Stromal cell of bone marrow (primary cell): ENCODE results near the gene PHYH.
"Not testable (repeated sequence)": the region's sequence is repeated elsewhere in the genome, so short reads cannot be mapped to it uniquely, and the experiment has no call there.

Experiments used
- DNase-seq: peaks from one replicate; pipeline ENCODE4 v3.0.0-alpha.2; 2012; ENCODE audit warnings: low read depth

PHYH gene

DNA sequence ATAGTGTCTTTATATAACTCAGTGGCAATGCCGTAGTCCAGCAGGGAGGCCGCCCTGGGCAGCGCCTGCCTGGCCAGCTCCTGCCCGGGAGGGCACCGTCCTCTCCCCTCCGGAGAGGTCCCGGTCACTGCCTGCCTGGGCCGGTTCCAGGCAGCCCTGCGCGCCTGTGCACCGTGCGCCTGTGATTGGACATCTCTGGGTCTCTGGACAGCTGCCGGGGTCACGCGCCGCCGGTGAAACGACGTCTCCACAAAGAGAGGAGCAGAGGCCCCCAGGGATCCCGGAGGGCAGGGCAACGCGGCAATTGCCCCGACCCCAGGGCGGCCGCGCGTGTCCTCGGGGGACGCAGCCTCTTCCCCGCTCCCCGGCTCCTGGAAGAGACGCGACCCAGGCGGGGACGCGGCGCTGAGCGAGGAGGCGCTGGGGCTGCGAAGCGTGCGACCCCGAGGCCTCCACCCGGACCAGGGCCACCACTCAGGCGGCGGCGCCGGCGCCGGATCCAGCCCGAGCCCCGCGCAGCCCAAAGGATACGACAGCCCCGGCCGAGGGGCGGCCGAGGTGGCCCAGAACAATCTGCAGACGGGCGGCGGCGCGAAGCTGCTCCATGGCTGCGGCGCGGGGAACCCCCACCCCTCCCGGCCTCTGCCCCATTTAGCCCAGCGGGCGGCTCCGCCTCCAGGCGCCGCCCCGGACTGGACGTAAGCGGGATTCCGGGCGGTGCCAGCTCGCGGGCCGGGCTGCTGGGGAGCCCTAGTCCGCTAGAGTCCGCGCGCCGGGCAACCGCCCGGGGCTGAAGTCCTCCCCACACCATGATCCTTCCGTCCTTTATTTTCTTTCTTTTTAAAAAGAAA is at the start of gene PHYH:
TSS of gene PHYH (minus strand) at position 628 of the 851 bp plus-strand sequence. CDS start at position 606, 22 bp downstream.
- peak; percentile 83 for DNase-seq

DNA sequence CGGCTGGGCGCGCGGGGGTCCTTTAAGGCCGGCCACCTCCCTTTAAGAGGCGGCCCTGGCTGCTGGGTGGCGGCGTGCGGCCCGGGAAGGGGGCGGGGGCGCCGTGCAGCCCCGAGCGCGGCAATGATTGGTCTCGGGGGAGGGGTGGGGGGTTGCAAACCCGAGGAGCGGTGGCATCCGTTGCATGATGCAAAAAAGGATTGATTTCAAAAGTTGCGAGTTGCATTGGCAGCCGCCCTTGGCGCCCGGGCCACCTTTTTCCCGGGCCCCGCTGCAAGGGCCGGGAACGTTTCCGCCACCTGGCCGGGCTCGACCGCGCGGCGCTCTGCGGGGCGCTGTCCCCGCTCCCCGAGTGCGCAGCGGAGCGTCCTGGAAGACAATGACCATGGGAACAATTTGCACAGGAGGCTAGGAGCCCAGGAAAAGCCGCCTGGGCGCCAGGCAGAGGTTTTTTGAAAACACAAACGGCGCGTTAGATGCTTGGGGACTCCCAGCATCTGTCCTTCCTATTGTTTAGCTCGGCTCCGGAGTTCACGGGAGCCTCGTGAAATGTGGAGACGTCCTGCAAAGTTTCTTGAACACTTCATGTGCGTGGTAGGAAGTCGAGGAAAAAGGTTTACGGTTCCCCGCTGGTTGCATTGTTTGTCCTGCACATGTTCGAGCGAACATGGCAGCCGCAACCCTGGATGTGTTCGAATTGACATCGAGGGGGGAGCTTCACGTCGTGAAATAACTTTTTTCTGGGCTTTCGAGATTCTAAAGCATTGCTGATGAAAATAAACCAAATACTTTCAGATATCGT is 48.6 kb upstream of the PHYH start, which contains the start of gene SEPHS1:
TSS of gene SEPHS1 (minus strand) at position 78 of the 802 bp plus-strand sequence. CDS start 3,343 bp downstream, outside the sequence.
- DNase-seq = peak; percentile 33

DNA sequence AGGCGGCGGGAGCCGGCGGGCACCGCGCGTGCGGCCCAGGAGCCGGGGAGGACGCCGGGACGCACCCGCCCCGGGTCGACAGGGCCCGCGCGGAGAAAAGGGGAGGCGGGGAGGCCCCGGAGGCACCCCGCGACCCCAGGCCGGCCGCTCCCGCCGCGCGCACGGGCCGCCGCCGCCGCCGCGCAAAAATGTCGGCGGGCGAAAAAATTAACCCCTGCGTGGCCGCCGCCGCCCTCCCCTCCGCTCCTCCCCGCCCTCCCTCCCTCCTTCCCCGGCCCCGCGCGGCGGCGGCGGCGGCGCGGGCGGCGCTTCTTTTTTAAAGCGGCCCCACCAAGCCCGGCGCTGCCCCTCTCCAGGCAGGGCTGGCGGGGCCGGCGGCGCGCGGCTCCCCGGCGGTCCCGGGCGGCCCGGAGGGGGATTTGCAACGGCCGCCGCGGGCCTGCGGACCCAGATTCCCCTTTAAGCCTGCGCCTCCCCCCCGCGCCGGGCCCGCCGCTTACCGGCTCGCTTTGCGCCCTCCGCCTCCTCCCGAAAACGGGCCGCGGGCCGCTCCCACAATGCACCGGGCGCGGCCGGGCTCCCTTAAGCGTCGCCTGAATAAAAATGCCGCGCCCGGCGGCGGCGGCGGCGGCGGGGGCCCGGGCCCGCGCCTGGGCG is 47.8 kb upstream of the PHYH start:
- peak; percentile 65 for DNase-seq

DNA sequence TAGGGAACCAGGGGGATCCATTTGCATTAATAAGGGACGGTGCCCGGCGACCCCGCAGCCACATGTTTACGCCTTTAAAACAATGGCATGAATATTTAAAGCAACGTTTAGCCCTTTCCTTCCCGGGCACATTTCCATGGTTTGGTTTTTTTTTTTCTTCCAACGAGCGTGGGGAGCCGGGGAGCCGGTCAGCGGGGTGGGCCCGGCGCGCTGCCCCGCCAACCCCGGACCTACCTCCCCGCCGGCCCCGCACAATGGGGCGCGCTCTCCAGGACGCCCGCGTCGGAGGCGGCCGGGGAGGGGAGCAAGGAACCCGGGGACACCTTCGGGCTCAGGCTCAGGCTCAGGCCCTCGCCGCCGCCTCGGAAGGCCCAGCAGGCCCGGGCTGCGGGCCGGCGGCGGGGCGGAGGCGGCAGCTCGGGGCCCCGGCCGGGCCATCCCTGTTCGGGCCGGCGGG is 47.2 kb upstream of the PHYH start:
- no peak for DNase-seq

DNA sequence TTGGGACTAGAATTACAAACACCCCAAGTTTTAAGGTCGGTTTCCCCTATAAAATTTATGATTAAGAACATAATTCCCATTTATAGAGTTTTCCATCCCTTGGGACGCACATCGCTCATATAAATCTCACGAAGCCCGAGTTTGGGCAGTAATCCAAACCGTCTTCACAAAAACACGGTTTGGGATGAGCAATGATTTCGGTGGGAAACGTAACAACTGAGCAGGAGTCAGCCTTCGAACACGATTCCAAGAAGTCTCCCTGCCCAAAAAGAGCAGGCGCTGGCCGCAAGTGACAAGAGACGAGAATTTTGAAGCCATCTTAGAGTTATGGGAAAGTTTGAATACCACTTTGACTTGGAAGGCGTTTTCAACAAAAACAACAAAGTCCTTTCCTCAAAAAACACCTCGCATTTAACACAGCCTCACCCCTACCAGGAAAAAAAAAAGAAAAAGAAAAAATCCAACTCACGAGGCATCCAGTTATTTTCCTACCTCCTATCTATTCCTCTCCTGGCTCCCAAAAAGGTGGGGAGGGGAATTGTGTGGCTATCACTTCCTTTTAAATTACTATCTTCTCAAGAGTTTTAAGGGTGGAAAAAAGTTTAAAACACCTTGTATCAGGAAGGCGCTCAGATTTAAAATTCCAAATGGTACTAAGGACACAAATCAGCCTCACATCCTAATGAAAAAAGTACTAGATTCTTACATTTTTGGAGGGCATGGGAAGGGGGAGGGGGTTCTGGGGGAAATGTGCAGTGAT is 46.6 kb upstream of the PHYH start:
- DNase-seq = peak; percentile 61

DNA sequence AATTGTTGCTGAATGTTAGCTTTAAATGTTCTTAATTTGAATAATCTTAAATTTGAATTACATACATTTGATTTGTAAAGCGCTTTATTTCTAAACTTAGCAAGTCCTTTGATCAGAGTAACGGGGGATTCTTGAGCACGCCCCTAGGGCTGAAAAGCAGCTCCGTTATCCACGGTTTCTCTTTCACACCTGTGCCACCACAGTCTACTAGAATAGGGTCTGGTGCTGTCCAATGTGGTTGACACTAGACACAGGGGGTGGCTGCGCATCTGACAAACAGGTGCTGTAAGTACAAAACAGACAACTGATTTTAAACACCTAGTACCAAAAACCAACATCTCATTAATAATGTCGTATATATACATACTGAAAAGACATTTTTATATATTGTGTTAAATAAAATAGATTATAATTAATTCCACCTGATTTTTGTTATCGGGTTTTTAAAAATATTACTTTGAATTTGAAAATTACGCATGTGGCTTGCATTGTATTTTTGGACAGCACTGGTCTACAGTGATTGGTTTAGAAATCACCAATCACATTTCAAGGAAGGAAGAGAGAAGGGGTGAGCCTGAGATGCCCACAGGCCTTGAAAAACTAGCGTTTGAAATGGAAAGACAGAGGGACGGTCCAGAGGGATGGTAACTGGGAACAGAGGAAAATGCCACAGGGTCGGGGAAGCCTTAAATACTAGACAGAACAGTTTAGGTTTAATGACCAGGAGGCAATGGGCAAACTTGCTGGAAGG is 40.9 kb upstream of the PHYH start:
- DNase-seq = no peak

DNA sequence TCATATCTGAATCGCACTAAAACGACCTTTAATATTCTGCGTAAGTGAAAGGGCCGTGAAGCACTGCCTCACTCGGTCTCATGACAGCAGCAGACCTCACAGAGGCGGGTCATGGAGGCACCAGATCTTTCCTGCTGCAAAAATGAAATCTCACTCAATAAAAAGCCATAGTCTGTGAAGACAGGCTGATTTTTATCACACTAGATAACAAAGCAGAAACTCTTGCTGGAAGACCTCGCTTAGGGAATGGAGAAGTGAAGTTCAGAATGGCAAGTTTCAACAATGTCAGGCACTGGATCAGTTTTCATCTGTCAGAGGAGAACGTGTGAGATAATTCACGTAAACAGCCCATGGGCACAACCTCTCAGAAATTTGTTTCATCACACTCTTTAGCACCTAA is 40.2 kb upstream of the PHYH start:
- DNase-seq = no peak

DNA sequence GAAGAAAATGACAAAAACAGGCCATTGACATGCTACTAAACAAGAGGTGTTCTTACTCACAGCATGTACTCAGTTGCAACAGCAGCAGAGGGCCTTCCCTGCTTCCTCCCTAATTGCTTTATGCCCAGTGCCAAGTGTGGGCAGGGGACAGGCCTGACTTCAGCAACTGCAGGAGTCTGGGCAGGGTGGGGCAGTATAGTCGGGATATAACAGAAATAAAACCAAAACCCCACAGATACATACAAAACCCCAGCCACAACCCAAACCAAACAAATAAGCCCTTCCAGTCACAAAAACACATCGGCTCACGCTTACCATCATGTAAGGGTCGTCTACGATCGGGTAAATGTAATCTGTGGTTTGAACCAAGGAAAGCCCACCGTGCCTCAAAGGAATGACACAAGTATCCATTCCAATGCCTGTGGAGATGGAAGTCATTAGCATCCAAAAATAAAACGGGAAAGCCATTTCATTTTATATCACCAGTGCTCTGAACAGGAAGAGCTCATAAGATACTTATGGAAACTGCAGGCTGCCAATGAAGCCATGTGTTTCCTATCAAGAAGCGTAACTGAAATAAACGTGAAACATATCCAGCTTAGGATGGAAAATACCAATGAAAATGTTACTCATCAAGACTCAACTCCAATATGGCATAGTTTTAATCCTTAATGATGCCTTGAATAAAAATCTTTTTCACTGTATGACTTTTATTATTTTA is 38.7 kb upstream of the PHYH start:
- peak; percentile 36 for DNase-seq

DNA sequence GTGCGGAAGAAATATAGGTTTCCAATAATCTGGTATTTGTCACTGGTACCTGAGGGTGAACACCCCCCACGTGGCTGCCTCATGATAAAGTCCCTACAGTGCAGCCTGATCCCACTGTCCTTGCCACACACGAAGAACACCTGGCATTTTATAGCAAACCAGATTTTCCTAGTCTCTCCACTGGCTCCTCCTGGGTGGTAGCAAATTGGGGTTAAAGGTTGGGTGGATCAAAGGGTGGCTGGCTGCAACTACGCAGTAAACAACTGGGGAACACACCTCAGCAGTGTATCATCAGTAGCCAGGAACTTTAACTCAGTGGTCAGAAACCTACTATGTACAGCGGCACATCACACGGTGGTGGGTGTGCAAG is 37.9 kb upstream of the PHYH start:
- no peak for DNase-seq

DNA sequence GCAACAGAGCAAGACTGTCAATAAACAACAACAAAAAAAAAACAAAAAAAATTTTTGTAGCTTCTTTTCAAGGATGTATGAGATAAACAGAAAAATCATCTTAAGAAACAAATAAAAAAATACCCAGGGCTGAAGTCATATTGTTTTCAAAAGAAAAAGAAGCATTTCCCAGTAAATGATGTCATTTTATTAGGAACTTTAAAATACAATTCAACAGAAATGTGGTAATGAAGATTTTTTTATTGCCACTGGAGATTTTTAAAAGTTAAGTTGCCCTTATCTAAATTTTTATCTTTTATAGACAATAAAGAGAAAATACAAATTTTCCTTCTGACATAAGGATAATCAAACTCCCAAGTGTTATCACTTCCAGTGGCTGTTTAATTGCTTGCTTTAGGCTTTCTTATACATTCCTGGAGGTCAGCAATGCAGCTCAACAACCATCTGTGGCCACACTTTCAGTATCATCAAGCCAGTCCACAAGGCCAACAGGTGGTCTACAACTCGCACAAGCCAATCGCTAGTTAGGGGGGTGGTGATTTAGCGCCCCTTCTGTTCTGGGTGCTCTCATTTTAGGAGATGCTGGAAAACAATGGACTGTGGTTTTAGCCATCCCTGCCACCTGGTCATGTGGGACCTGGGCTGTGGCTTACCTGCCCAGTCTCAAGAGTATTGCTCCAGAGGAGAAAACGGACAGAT is 37.4 kb upstream of the PHYH start:
- no peak for DNase-seq

DNA sequence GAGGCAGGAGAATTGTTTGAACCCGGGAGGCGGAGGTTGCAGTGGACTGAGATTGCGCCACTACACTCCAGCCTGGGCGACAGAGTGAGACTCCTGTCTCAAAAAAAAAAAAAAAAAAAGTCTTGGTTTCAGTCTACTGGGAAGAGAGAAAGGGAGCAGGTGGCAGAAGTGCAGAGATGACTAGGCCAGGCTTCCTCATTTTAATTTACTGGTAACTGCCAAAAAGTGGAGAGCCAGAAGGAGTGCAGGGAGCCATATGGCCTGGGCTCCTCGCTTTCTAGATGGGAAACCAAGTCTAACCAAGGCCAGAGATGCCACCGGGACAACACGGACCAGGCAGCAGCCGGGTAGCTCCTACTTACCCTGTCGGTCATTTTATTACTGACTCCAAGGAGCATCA is 36.0 kb upstream of the PHYH start:
- DNase-seq = no peak

DNA sequence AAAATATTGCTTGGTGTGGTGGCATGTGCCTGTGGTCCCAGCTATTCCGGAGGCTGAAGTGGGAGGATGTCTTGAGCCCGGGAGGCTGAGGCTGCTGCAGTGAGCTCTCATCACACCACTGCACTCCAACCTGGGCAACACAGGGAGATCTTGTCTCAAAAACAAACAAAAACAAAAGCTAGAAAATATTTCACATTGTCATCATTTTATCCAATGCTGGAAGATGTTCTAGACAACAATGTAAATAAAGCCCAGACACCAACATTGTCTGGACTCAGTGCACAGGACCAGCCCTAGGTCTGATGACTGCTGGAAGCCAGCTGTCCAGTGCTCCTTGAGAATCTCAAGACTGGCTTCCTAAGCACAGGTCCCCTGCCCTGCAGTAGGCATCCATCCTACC is 34.7 kb upstream of the PHYH start:
- DNase-seq = no peak

DNA sequence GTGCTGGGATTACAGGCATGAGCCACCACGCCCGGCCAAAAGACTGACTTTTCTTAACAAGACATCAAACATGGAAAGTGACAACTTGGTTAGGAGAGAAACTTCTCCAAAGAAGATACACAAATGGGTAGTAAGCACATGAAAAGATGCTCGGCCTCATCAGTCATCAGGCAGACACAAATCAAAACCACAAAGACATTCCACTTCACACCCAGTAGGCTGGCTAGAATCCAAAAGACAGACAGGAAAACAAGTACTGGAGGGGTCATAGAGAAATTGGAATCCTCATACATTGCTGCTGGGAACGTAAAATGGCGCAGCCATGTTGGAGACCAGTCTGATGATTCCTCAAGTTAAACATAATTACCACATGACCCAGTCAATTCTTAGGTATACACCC is 31.8 kb upstream of the PHYH start:
- DNase-seq = no peak

DNA sequence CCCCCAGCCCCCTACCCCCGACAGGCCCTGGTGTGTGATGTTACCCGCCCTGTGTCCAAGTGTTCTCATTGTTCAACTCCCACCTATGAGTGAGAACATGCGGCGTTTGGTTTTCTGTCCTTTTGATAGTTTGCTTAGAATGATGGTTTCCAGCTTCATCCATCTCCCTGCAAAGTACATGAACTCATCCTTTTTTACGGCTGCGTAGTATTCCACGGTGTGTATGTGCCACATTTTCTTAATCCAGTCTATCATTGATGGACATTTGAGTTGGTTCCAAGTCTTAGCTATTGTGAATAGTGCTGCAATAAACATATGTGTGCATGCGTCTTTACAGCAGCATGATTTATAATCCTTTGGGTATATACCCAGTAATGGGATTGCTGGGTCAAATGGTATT is 31.1 kb upstream of the PHYH start:
- not testable (repeated sequence) for DNase-seq

DNA sequence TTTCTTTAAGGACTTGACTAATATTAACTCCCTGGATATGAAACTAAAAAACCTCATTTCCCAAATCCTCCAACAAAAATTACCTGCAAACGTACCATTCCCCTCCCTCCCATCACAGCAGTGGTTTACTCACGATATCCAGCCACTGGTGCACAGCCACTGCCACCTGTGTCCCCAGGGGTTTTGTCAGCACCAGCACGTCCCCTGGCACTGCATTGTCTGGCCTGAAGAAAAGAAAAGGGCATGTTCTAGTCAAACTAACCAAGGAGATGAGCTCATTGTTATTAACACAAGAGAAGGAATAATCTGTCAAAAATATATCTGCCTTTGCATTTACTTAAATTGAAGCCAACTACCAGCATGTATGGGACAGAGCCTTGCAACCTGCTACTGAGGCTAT is 29.7 kb upstream of the PHYH start:
- no peak for DNase-seq

DNA sequence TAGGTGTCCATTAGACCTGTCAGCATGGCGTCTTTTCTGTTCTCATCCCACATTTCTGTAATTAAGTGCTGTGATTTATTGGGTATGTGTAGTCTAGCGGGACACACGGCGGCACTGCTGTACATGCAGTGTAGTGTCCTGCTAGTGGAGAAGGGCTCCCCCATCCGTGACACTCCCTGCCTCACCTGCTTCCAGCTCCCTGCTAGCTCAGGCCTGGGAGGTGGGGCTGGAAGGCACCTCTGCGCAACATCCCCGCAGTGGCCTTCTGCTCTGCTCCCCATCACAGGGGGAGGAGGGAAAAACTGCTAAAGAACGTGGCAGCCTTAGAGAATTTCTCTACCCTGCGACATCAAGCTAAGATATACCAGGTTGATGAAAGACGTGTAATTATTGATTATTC is 28.7 kb upstream of the PHYH start:
- no peak for DNase-seq

DNA sequence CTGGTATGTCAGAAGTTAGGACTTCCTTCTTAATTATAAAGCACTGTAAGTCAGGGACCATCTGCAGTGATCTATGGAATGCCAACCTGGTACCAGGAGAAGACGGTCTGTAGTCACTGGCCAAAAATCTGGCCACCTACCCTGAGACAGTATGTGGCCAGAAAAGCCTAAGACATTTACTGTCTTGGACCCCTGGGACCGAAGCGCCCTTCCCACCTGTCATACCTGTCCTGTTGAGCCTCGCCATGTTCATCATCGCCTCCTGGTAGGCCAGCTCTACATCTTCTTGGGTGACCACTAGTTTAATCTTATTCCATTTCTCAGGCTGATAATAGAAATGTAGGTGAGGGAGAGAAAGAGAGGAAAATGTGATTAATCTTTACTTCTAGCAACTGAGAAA is 28.3 kb upstream of the PHYH start:
- DNase-seq = no peak

DNA sequence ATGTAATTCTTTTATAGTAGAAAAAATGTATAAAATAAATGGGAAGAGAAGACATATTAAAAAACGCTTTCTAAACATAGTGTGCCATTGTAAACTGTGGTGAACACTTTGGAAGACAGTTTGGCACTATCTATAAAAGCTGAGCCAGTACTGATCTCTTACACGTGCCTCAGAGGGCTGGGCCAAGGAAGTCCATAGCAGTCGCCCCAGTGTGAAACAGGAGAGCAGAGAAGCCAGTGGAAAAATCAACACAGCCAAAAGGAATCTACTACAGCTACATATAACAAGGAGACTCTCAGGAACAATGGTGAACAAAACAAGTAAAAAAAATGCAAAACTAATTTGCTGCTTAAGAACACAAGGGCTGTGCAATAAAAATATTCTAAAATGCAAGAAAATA is 27.7 kb upstream of the PHYH start:
- DNase-seq = no peak

DNA sequence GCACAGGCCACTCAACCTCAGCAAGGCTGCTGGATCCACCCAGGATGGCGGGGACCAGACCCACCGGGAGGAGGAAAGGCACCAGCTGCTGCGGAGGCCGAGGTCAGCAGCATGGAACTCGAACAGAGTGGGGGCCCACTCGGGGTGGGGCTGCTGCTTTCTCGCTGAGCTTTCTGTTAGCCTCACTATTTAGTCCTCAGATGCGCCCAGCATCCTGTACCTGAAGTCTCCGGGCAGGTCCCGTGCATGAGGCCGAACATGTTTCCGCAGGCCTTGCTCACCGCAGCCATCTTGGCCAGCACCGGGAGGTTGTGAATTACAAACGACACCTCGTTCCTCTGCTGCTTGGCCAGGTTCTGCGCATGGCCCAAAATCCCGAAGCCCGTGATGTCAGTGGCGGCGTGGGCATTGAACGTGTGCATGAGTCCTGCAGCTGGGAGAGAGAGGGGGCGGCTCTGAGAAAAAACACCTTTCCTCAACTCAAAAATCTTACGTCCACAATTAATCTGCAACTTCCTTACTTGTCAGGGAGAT is 22.8 kb upstream of the PHYH start:
- DNase-seq = no peak

DNA sequence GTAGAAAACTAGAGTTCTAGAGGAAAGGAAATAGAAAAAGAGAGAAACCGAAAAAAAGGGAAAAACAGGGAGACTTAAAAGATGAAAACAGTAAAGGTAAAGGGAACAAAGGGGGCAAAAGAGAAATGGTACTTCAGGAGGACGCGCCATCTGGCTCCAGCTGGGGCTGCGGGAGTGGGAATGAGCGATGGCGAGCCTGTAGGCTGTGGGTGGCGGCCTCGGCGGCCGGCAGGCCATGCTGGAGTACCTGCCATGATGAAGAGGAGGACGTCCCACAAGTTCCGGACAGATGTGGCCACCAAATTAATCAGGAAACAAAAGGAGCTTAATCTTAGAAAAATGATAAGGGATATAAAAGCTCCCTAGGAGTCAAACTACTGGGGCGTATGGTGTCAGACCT is 21.7 kb upstream of the PHYH start:
- DNase-seq = no peak
